Left ventricle myocardium inferior (tissue), 1 donor: ENCODE data around the gene ZCCHC24. TPM values are rescaled to one million over a fixed set of nuclear protein-coding genes. Genes with fewer than 3 reads are reported as not detected.

Source experiments
- DNase-seq: peaks from one replicate; pipeline ENCODE4 v3.0.0-alpha.2; 2020
- H3K27ac ChIP-seq: fragments of 200-600 bp; replicated peaks from 2 replicates; pipeline ENCODE4 v1.8.0; 2021
- H3K27me3 ChIP-seq: fragments of 200-600 bp; 2 replicates; pipeline ENCODE4 v1.8.0; 2021; ENCODE audit warnings: low read depth
- H3K36me3 ChIP-seq: fragments of 200-600 bp; 2 replicates; pipeline ENCODE4 v1.8.0; 2021
- H3K4me1 ChIP-seq: fragments of 200-600 bp; 2 replicates; pipeline ENCODE4 v1.8.0; 2021
- H3K4me3 ChIP-seq: fragments of 200-600 bp; 2 replicates; pipeline ENCODE4 v1.8.0; 2021; ENCODE audit warnings: mild to moderate bottlenecking, moderate library complexity
- H3K9me3 ChIP-seq: fragments of 200-600 bp; replicated peaks from 2 replicates; pipeline ENCODE4 v1.8.0; 2021
- CTCF ChIP-seq: fragments of 200-600 bp; IDR thresholded peaks from 2 replicates; pipeline ENCODE4 v1.8.0; 2021; ENCODE audit warnings: antibody characterized with exemption, mild to moderate bottlenecking, borderline replicate concordance
- intact Hi-C: fragments of 100-400 bp; cut with micrococcal nuclease; formaldehyde crosslinking; loops from one replicate; pipeline ENCODE4 v1.11.0; 2022
- total RNA-seq: library from RNA; stranded (reverse); fragmentation: NEBNext Ultra II Directional; extraction: Animal tissue kit (Norgen Biotek cat#: 25700); gene quantifications from one replicate; pipeline ENCODE4 v1.2.1, GENCODE V29; 2021
- donor health status: DM: no; HTN: yes; CAD: no; lungs with severe emphysema.

The ZCCHC24 gene
- total RNA-seq, 1 donor from 2014 or later = 47.5 TPM

GRCh38 chr10:79374312-79375191 is 70.9 kb downstream of the ZCCHC24 start:
- Histone ChIP-seq H3K36me3 (no peaks in the 10 kb centered on the region), H3K27me3 (no peaks in the 10 kb centered on the region), H3K27ac (no peak overlapping the region), H3K9me3 (peaks cover 18% of the 10 kb centered on the region), H3K4me3 (no peak overlapping the region), H3K4me1 (peaks cover 19% of the 10 kb centered on the region)
- intact Hi-C loops = loop anchor here (5.0 kb wide), 2 partner anchors 93 to 113 kb away; no protein-coding TSS in a partner anchor
- TF ChIP-seq CTCF = peak; percentile 98
- peak; percentile 80 for DNase-seq

DNA sequence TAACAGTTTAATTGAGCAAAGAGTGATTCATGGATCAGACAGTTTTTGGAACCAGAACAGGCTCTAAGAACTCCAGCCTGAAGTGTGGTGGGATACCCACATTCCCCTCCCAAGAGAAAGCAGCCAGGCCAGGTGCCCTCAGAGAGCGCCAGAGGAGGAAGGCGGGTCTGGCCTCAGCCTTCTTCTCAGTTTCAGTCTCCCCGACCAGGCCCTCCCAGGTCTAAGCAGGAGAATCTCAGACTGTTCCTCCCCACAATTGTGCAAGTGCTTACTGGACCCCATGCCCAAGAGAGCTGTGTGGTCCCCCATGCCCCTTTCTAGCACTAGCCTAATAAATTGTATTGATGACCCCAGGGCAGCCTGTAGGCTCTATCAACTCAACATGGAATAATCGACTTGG is 72.6 kb downstream of the ZCCHC24 start:
- Histone ChIP-seq H3K4me3 (no peak overlapping the region), H3K36me3 (no peaks in the 10 kb centered on the region), H3K27ac (no peak overlapping the region), H3K9me3 (peaks cover 18% of the 10 kb centered on the region), H3K4me1 (peaks cover 12% of the 10 kb centered on the region), H3K27me3 (no peaks in the 10 kb centered on the region)
- TF ChIP-seq CTCF = no peak
- intact Hi-C loops = loop anchor here (5.0 kb wide), 1 partner anchor 94 kb away; no protein-coding TSS in a partner anchor
- no peak for DNase-seq

DNA sequence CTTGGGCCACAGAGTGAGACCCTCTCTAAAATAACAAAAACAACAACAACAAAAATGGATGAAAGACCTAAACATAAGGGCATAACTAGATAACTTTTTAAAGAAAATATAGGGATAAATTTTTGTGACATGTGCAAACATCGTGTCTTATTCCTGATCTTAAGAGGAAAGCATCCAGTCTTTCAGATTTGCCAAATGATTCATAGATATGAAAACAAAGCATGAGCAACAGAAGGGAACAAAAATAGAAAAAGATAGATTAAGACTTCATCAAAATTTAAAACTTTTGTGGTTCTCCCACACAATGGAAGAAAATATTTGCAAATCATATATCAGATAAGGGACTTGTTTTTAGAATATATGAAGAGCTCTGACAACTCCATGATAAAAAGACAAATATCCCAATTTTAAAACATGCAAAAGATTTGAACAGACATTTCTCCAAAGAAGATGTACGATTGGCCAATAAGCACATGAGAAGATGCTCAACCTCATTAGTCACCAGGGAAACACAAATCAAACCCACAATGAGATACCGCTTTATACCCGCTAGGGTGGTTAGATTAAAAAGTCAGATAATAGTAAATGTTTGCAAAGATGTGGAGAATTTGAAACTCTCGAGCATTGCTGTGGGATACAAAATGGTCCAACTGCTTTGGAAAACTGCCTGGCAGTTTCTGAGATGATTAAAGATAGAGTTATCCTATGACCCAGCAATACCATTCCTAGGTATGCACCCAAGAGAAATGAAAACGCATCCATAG is 77.8 kb downstream of the ZCCHC24 start:
- intact Hi-C loops = no loop called here
- Histone ChIP-seq H3K9me3 (peaks cover 18% of the 10 kb centered on the region), H3K4me1 (no peaks in the 10 kb centered on the region), H3K27me3 (no peaks in the 10 kb centered on the region), H3K27ac (no peak overlapping the region), H3K4me3 (no peak overlapping the region), H3K36me3 (no peaks in the 10 kb centered on the region)
- DNase-seq = no peak
- TF ChIP-seq CTCF = no peak

DNA sequence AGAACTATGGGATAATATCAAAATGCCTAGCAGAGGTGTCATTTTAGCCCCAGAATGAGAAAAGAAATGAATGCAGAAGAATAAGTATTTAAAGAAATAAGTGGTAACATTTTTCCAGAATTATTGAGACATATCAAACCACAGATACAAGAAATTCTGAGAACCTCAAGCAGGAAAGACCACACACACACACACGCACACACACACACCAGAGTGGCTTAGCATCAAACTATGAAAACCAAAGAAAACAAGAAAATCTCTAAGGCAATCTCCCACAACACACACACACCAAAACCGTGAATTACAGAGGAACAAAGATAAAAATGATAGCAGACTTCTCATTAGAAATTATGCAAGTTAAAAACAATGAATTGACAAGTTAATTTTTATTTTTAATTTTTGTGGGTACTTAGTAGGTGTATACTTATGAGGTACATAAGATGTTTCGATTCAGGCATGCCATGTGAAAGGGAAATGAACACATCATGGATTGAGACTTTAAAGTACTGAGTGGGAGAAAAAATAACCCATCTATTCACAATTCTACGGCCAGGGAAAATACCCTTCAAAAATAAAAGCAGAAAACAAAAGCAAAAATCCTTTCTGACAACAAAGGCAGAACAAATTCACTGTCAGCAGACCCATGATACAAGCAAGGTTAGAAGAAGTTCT is 83.6 kb downstream of the ZCCHC24 start:
- H3K9me3 ChIP-seq = no peaks in the 10 kb centered on the region
- no peak overlapping the region for H3K4me3 ChIP-seq
- intact Hi-C loops = no loop called here
- H3K27ac ChIP-seq = no peak overlapping the region
- H3K4me1 ChIP-seq = no peaks in the 10 kb centered on the region
- TF ChIP-seq CTCF = no peak
- no peaks in the 10 kb centered on the region for H3K27me3 ChIP-seq
- DNase-seq = no peak
- peaks cover 4% of the 10 kb centered on the region for H3K36me3 ChIP-seq

- no peak for DNase-seq
- no peaks in the 10 kb centered on the region for H3K27me3 ChIP-seq
- H3K9me3 ChIP-seq = no peaks in the 10 kb centered on the region
- no peak overlapping the region for H3K4me3 ChIP-seq
- intact Hi-C loops = no loop called here
- peaks cover 12% of the 10 kb centered on the region for H3K36me3 ChIP-seq
- no peak for TF ChIP-seq CTCF
- H3K4me1 ChIP-seq = no peaks in the 10 kb centered on the region
- no peak overlapping the region for H3K27ac ChIP-seq
These were observed 84.7 kb downstream of the ZCCHC24 start for GRCh38 chr10:79360499-79361342.
